ENCODE data around the gene RNF212.

The RNF212 gene

GRCh38 chr4:1115528-1116293, 2.3 kb upstream of the RNF212 start:
- DNase-seq (ENCODE audit: low spot score): no peak

- DNase-seq (ENCODE audit: low spot score): no peak
Measured at GRCh38 chr4:1112821-1113182, 562 bp downstream of the RNF212 start.

GRCh38 chr4:1112174-1112820, 1.1 kb downstream of the RNF212 start:
- DNase-seq (ENCODE audit: low spot score): no peak

- no peak for DNase-seq (ENCODE audit: low spot score)
Measured at GRCh38 chr4:1111259-1111809, 2.0 kb downstream of the RNF212 start.

- DNase-seq (ENCODE audit: low spot score): no peak
Measured at GRCh38 chr4:1109898-1110506, 3.4 kb downstream of the RNF212 start.

- DNase-seq (ENCODE audit: low spot score): no peak
Measured at GRCh38 chr4:1109333-1109732, 4.0 kb downstream of the RNF212 start.

GRCh38 chr4:1105662-1106061, 7.7 kb downstream of the RNF212 start:
- no peak for DNase-seq (ENCODE audit: low spot score)

GRCh38 chr4:1105067-1105466, 8.3 kb downstream of the RNF212 start:
- DNase-seq (ENCODE audit: low spot score): no peak

GRCh38 chr4:1104647-1105046, 8.7 kb downstream of the RNF212 start:
- no peak for DNase-seq (ENCODE audit: low spot score)

GRCh38 chr4:1099684-1100335, 13.6 kb downstream of the RNF212 start:
- DNase-seq (ENCODE audit: low spot score): no peak

GRCh38 chr4:1099270-1099669, 14.1 kb downstream of the RNF212 start:
- no peak for DNase-seq (ENCODE audit: low spot score)

GRCh38 chr4:1098311-1098925, 14.9 kb downstream of the RNF212 start:
- DNase-seq (ENCODE audit: low spot score): no peak

GRCh38 chr4:1097553-1097952, 15.8 kb downstream of the RNF212 start:
- no peak for DNase-seq (ENCODE audit: low spot score)

GRCh38 chr4:1096841-1097240, 16.5 kb downstream of the RNF212 start:
- DNase-seq (ENCODE audit: low spot score): no peak

- DNase-seq (ENCODE audit: low spot score): no peak
Measured at GRCh38 chr4:1094336-1094690, 19.1 kb downstream of the RNF212 start.

GRCh38 chr4:1093391-1094335, 19.7 kb downstream of the RNF212 start:
- DNase-seq (ENCODE audit: low spot score): no peak

- DNase-seq (ENCODE audit: low spot score): no peak
Measured at GRCh38 chr4:1092983-1093361, 20.4 kb downstream of the RNF212 start.

GRCh38 chr4:1092026-1092982, 21.1 kb downstream of the RNF212 start:
- DNase-seq (ENCODE audit: low spot score): no peak

GRCh38 chr4:1091561-1091995, 21.8 kb downstream of the RNF212 start:
- no peak for DNase-seq (ENCODE audit: low spot score)

Measured in LoVo (cell line).